T-cell (primary cell): Measurements from ENCODE around the gene DHODH. TPM values are rescaled to one million over a fixed set of nuclear protein-coding genes. Genes with fewer than 3 reads are reported as not detected.

ENCODE experiments used
- ATAC-seq, 4 experiments: fragments of 200-7000 bp in 3 of 4; fragments of 150-1000 bp in 1 of 4; cut with Tn5 transposase; replicated peaks in 1 of 4; 1 replicate in 3 of 4; 2 replicates in 1 of 4; pipeline ENCODE4 v1.10.0; 2021; ENCODE audit warnings: moderate library complexity in 3 of 4, mild to moderate bottlenecking in 2 of 4, moderate number of reproducible peaks in 1 of 4
- CTCF ChIA-PET, 2 donors: fragments of 300-600 bp; sonication (Branson Sonifier 250); formaldehyde crosslinking; loops; one replicate each; lab custom pipeline; 2022; ENCODE audit warnings: antibody characterized with exemption in 2 of 2; lab: Charles Lee
- POLR2A ChIA-PET, 2 donors: fragments of 300-600 bp; sonication (Branson Sonifier 250); formaldehyde crosslinking; loops; one replicate each; lab custom pipeline; 2022; ENCODE audit warnings: antibody characterized with exemption in 2 of 2; lab: Charles Lee
- DNase-seq, 35 experiments: peaks; one replicate each; pipeline versions ENCODE4 v3.0.0 to v3.0.0-alpha.2; 2013 to 2023
- H3K27ac ChIP-seq: one replicate; pipeline ENCODE4 v1.5.1; 2013; ENCODE audit warnings: low read length
- H3K27me3 ChIP-seq, 2 experiments: replicated peaks in 1 of 2; 1 replicate in 1 of 2; 2 replicates in 1 of 2; pipeline versions ENCODE4 v1.6.1 to v1.7.0; 2013; ENCODE audit warnings: low read length in 1 of 2, mixed read lengths in 1 of 2; ENCODE audit not compliant: control insufficient read depth in 2 of 2, insufficient read depth in 2 of 2; ENCODE audit errors: extremely low read depth in 1 of 2
- H3K36me3 ChIP-seq, 2 donors: 1 replicate in 1 of 2; 2 replicates in 1 of 2; pipeline versions ENCODE4 v1.6.1 to v1.7.0; 2013; ENCODE audit warnings: low read length in 1 of 2; ENCODE audit not compliant: control insufficient read depth in 2 of 2, insufficient read depth in 1 of 2; ENCODE audit errors: extremely low read depth in 1 of 2
- H3K4me1 ChIP-seq, 2 experiments: 1 replicate in 1 of 2; 2 replicates in 1 of 2; pipeline versions ENCODE4 v1.6.1 to v1.7.0; 2013; ENCODE audit warnings: low read length in 2 of 2, mixed read lengths in 1 of 2; ENCODE audit not compliant: insufficient read depth in 2 of 2, control insufficient read depth in 1 of 2; ENCODE audit errors: extremely low read depth in 1 of 2
- H3K4me3 ChIP-seq, 2 donors: 1 replicate in 1 of 2; 2 replicates in 1 of 2; pipeline versions ENCODE4 v1.5.1 to v1.7.0; 2013; ENCODE audit warnings: mild to moderate bottlenecking in 2 of 2, low read length in 1 of 2, moderate library complexity in 1 of 2; ENCODE audit not compliant: control insufficient read depth in 1 of 2; ENCODE audit errors: extremely low read depth in 1 of 2
- H3K9me3 ChIP-seq: 2 replicates; pipeline ENCODE4 v1.7.0; 2013
- H3K27ac Mint-ChIP-seq, 2 donors: one replicate each; pipeline ENCODE4 v1.8.0; 2020 to 2021; ENCODE audit warnings: mild to moderate bottlenecking in 2 of 2, mixed read lengths in 2 of 2
- H3K27me3 Mint-ChIP-seq, 2 donors: one replicate each; pipeline ENCODE4 v1.8.0; 2021 to 2022; ENCODE audit warnings: mixed read lengths in 2 of 2
- H3K36me3 Mint-ChIP-seq: one replicate; pipeline ENCODE4 v1.8.0; 2021; ENCODE audit warnings: mixed read lengths
- H3K4me1 Mint-ChIP-seq, 3 donors: one replicate each; pipeline ENCODE4 v1.8.0; 2020 to 2022; ENCODE audit warnings: mixed read lengths in 3 of 3, mild to moderate bottlenecking in 1 of 3
- H3K4me3 Mint-ChIP-seq, 3 donors: one replicate each; pipeline ENCODE4 v1.8.0; 2020 to 2022; ENCODE audit warnings: mild to moderate bottlenecking in 3 of 3, mixed read lengths in 3 of 3, moderate library complexity in 3 of 3
- H3K9me3 Mint-ChIP-seq, 3 donors: one replicate each; pipeline ENCODE4 v1.8.0; 2020 to 2022; ENCODE audit warnings: mixed read lengths in 3 of 3
- WGBS: methylation state at CpG from one replicate; pipeline ENCODE4 v1.1.5; 2013; ENCODE audit warnings: missing lambda C conversion rate; ENCODE audit not compliant: insufficient coverage; 5-methylcytosine and 5-hydroxymethylcytosine counted together
- total RNA-seq, 35 experiments: library from RNA in 6 of 35; stranded (reverse) in 6 of 35; fragments of 120-200 nt in 1 of 35; gene quantifications; one replicate each; pipeline versions ENCODE4 v1.2.1 to v1.2.4 and lab custom pipeline; 2013 to 2026

Gene DHODH
- total RNA-seq, 5 donors from 2014 or later (not counting 1 experiment from before 2014, with no cell fraction given), result 6.0 to 11.9 (median 11.2) TPM

DNA sequence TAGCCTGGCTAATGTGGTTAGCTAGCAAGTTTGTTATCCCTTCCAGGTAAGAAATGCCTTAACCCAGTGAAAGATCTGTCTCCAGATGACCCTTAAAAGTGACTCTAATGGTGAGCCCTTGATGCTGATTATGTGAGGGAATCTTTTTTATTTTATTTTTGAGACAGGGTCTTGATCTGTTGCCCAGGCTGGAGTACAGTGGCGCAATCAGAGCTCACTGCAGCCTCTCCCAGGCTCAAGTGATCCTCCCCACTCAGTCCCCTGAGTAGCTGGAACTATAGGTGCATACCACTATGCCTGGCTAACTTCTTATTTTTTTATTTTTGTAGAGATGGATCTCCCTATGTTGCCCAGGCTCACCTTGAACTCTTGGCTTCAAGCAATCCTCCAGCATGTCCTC is 35.0 kb downstream of the DHODH start:
- Mint-ChIP-seq H3K27ac (no peak overlapping the region), H3K9me3 (no peaks in the 10 kb centered on the region), H3K4me3 (no peak overlapping the region), H3K36me3 (peaks cover 32% of the 10 kb centered on the region), H3K27me3 (no peaks in the 10 kb centered on the region), H3K4me1 (no peaks in the 10 kb centered on the region)
- CTCF ChIA-PET, result interaction anchor here in 1 of 2 donors (0.6 kb wide), 1 partner anchor 486 kb away, joined by 4 read pairs; no protein-coding TSS in a partner anchor
- peaks cover 3 to 5% of the 10 kb centered on the region in 2 donors for H3K36me3 ChIP-seq
- no peak overlapping the region for H3K27ac ChIP-seq
- H3K4me3 ChIP-seq, result no peak overlapping the region
- POLR2A ChIA-PET, result no interaction called here
- H3K9me3 ChIP-seq, result no peaks in the 10 kb centered on the region
- H3K4me1 ChIP-seq, result no peaks in the 10 kb centered on the region
- DNase-seq, result no peak
- no peaks in the 10 kb centered on the region for H3K27me3 ChIP-seq
- WGBS, result no CpG with 5 or more reads among the region's 1 CpG
- no peak for ATAC-seq

DNA sequence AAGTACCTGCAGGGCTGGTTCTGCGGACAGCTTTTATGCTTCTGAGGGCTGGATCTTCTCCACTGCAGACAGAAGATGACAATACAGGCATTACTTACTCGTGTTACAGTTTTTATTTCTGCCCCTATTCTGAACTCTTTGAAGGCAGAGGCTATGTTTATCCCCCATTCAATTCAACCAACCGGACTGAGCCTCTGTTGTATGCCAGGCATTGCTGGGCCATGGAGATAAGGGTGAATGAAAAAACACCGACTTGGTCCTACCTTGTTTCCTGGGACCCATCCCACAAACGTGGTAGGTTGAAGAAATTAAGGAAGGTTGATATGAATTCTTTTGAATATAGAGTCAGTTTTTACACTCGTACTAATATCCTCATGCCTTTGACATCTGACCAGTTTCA is 35.8 kb downstream of the DHODH start:
- DNase-seq, result no peak
- ChIA-PET POLR2A (no interaction called here), CTCF (no interaction called here)
- no peaks in the 10 kb centered on the region for H3K27me3 ChIP-seq
- H3K4me3 ChIP-seq, result no peak overlapping the region
- Mint-ChIP-seq H3K4me3 (no peak overlapping the region), H3K36me3 (peaks cover 34% of the 10 kb centered on the region), H3K27me3 (no peaks in the 10 kb centered on the region), H3K27ac (no peak overlapping the region), H3K9me3 (peaks cover 0 to 6% (median 5%) of the 10 kb centered on the region in 3 donors), H3K4me1 (no peaks in the 10 kb centered on the region)
- no peaks in the 10 kb centered on the region for H3K4me1 ChIP-seq
- no peak for ATAC-seq
- no peaks in the 10 kb centered on the region for H3K9me3 ChIP-seq
- H3K27ac ChIP-seq, result no peak overlapping the region
- H3K36me3 ChIP-seq, result peaks cover 3 to 5% of the 10 kb centered on the region in 2 donors
- 100% methylated on average over 1 of the region's 6 CpGs for WGBS

DNA sequence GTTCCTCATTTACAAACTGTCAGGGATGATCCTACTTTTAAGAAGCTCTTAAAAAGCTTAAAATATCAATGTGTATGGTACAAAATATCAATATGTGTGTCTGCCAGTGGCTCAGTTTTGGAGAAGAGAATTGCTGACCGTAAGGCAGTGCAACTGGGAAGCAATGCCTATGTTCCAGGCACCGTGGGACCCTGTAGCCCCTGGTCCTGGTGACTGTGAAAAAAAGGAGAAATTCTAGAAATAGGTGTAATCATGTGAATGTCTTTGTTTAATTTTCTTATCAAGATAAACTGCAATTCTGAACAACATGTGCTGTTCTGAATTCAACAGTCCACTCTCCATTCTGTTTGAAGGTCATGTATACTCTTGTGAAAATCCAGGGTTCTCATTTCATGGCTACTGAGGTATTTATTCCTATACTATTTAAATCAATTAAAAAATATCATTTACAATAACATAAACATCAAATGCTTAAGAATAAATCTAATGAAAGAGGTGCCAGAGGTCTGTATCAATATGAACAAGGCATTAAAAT is 36.3 kb downstream of the DHODH start:
- no peak overlapping the region for H3K27ac Mint-ChIP-seq
- no peak overlapping the region for H3K4me3 Mint-ChIP-seq
- DNase-seq (no peak), ATAC-seq (no peak)
- no peak overlapping the region for H3K4me3 ChIP-seq
- no peaks in the 10 kb centered on the region for H3K4me1 Mint-ChIP-seq
- H3K9me3 Mint-ChIP-seq, result peaks cover 3 to 12% (median 7%) of the 10 kb centered on the region in 3 donors
- no peaks in the 10 kb centered on the region for H3K9me3 ChIP-seq
- no peaks in the 10 kb centered on the region for H3K27me3 Mint-ChIP-seq
- 86% methylated on average over 1 of the region's 2 CpGs for WGBS
- no peak overlapping the region for H3K27ac ChIP-seq
- no peaks in the 10 kb centered on the region for H3K27me3 ChIP-seq
- CTCF ChIA-PET, result no interaction called here
- H3K36me3 Mint-ChIP-seq, result peaks cover 36% of the 10 kb centered on the region
- H3K4me1 ChIP-seq, result no peaks in the 10 kb centered on the region
- POLR2A ChIA-PET, result no interaction called here
- peaks cover 3 to 5% of the 10 kb centered on the region in 2 donors for H3K36me3 ChIP-seq

DNA sequence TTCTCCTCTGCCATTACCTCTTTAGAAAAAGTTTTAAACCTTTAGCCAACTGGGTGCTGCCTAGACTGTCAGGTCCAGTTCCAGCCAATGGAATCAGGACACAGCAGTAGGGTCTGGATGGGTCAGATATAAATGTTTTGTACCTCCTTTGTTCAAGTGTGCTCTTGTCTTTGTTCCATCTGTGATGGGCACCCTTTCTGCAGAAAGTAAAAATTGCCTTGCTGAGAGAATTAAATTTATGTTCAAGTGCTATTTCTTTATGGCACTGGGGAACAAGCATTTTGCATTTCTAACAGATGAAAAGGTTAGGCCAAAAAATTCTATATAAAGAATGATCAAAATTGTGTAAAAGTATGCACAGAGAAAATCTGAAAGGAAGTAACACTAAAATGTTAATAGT is 40.6 kb downstream of the DHODH start:
- peaks cover 14% of the 10 kb centered on the region for H3K36me3 Mint-ChIP-seq
- no peaks in the 10 kb centered on the region for H3K27me3 ChIP-seq
- ChIA-PET POLR2A (no interaction called here), CTCF (no interaction called here)
- no peak for DNase-seq
- no peaks in the 10 kb centered on the region for H3K9me3 ChIP-seq
- no peak overlapping the region for H3K4me3 Mint-ChIP-seq
- H3K4me1 Mint-ChIP-seq, result no peaks in the 10 kb centered on the region
- H3K36me3 ChIP-seq, result no peaks in the 10 kb centered on the region
- no peak overlapping the region for H3K27ac Mint-ChIP-seq
- H3K27me3 Mint-ChIP-seq, result no peaks in the 10 kb centered on the region
- H3K4me3 ChIP-seq, result no peak overlapping the region
- H3K4me1 ChIP-seq, result no peaks in the 10 kb centered on the region
- ATAC-seq, result no peak
- H3K9me3 Mint-ChIP-seq, result peaks cover 6 to 15% (median 7%) of the 10 kb centered on the region in 3 donors
- H3K27ac ChIP-seq, result no peak overlapping the region

DNA sequence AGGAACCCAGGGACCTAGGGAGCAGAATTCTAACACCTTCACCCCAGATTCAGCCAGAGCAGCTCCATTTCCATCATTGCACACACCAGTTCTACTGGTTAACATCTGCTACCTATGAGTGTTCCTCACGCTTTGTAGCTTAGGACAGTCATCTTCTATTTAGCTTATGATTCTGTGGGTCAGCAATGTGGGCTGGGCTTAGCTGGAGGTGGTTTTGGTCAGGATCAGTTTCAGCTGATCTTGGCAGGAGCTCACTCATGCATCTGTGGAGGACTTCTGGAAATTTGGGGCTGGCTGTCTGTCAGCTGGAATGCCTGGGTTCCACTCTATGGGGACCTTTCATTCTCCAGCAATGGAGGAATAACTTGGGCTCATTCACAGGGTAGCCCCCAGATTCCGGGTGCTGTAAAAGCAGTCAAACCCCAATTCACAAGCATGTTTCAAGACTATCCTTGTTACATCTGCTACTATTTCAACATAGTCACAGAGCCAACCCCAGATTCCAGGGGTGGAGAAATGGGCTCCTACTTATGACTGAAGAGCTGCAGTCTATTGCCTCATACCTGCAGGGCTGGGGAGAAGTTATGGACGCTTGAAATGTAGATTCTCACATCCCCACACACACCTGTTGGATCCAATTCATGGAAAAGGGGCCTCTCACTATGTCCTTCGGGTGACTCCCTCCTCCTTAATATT is 42.4 kb downstream of the DHODH start:
- Mint-ChIP-seq H3K27ac (no peak overlapping the region), H3K9me3 (peaks cover 6 to 15% (median 7%) of the 10 kb centered on the region in 3 donors), H3K4me1 (no peaks in the 10 kb centered on the region), H3K4me3 (no peak overlapping the region), H3K27me3 (no peaks in the 10 kb centered on the region), H3K36me3 (peaks cover 13% of the 10 kb centered on the region)
- 92% methylated on average over 2 of the region's 4 CpGs for WGBS
- H3K27me3 ChIP-seq, result no peaks in the 10 kb centered on the region
- no peaks in the 10 kb centered on the region for H3K36me3 ChIP-seq
- POLR2A ChIA-PET, result no interaction called here
- H3K9me3 ChIP-seq, result no peaks in the 10 kb centered on the region
- no peak overlapping the region for H3K27ac ChIP-seq
- CTCF ChIA-PET, result interaction anchor here in 1 of 2 donors (0.6 kb wide), 1 partner anchor 519 kb away, joined by 3 read pairs; no protein-coding TSS in a partner anchor
- H3K4me3 ChIP-seq, result no peak overlapping the region
- ATAC-seq, result no peak
- DNase-seq, result no peak
- H3K4me1 ChIP-seq, result no peaks in the 10 kb centered on the region

DNA sequence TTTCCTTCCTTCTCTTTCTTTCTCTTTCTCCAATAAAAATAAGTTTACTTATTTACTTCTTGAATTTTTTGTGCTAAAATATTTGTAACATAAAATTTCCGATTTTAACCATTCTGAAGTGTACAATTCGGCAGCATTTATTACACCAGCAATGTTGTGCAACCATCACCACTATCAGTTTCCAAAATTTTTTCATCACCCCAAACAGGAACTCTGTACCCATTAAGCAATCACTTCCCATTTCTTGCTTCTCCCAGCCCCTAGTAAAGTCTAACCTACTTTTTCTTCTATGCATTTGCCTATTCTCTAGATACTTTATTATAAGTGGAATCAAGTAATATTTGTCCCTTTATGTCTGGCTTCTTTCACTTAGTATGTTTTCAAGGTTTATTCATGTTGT is 43.3 kb downstream of the DHODH start:
- CTCF ChIA-PET, result no interaction called here
- Mint-ChIP-seq H3K27ac (no peak overlapping the region), H3K36me3 (peaks cover 14% of the 10 kb centered on the region), H3K27me3 (no peaks in the 10 kb centered on the region), H3K4me1 (no peaks in the 10 kb centered on the region), H3K4me3 (no peak overlapping the region), H3K9me3 (peaks cover 6 to 15% (median 7%) of the 10 kb centered on the region in 3 donors)
- Histone ChIP-seq H3K9me3 (no peaks in the 10 kb centered on the region), H3K36me3 (no peaks in the 10 kb centered on the region), H3K27me3 (no peaks in the 10 kb centered on the region), H3K4me1 (no peaks in the 10 kb centered on the region), H3K4me3 (no peak overlapping the region), H3K27ac (no peak overlapping the region)
- ATAC-seq (no peak), DNase-seq (no peak)
- POLR2A ChIA-PET, result no interaction called here
- WGBS, result no CpG with 5 or more reads among the region's 2 CpGs
